Measurements from ENCODE around the gene ETV6. TPM values are rescaled to one million over a fixed set of nuclear protein-coding genes. Genes with fewer than 3 reads are reported as not detected.

Gene ETV6
- total RNA-seq, 1 experiment from 2014 or later = 17.2 TPM

- Histone ChIP-seq H3K27ac (ENCODE audit: low read length) (no peak overlapping the region), H3K36me3 (ENCODE audit: control insufficient read depth, insufficient read depth, low read length) (no peaks in the 10 kb centered on the region), H3K27me3 (ENCODE audit: control insufficient read depth, insufficient read depth, low read length) (no peaks in the 10 kb centered on the region), H3K4me3 (ENCODE audit: low read depth in 2 of 2, low read length in 2 of 2) (no peak overlapping the region), H3K9me3 (ENCODE audit: control insufficient read depth, insufficient read depth, low read depth, low read length) (no peaks in the 10 kb centered on the region), H3K4me1 (ENCODE audit: control insufficient read depth, insufficient read depth, low read length) (no peaks in the 10 kb centered on the region)
- DNase-seq (ENCODE audit: low read depth, low spot score) (no peak), ATAC-seq (no peak)
- in situ Hi-C loops (cut with HindIII; ENCODE audit: low pct_unique_long_range_greater_than_20kb, low sequenced_read_pairs) = no loop called here
- TF ChIP-seq SIN3A (IDR thresholded peaks at IDR 0.05; ENCODE audit: borderline replicate concordance, insufficient read depth, low read depth, low read length) (no peak), TCF7L2 (IDR thresholded peaks at IDR 0.05; ENCODE audit: low read depth, low read length) (no peak), POLR2AphosphoS5 (IDR thresholded peaks at IDR 0.05; ENCODE audit: low read depth, low read length) (no peak), CTCF (IDR thresholded peaks at IDR 0.05) (no peak)
- intact Hi-C loops (cut with micrococcal nuclease; ENCODE audit: unreplicated experiment) = no loop called here
- no TSS peak for BruUV-seq (replicated peaks)
- CTCF ChIA-PET = no interaction called here
- POLR2A ChIA-PET = interaction anchor here (0.7 kb wide), 1 partner anchor 522 kb away, joined by 3 read pairs; no protein-coding TSS in a partner anchor
These were observed 25.5 kb downstream of the ETV6 start for GRCh38 chr12:11674894-11675390.

DNA sequence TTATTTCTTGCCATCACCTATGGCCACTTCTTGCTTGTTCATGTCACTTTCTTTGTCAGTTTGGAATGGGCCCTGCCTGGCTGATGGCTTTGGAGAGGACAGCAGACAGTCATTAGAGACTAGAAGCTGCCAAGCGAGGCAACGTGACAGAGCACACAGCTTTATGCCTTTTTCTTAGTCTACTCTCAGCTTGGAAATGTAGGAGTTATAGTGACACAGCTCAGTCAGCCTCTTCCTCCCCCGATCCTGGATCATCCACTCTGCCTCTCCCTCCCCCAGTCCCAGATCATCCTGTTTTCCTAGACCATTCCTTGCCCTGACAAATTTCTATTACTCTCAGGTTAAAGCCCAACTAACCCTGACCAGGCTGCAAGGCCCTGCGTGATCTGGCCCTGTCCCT, 26.6 kb downstream of the ETV6 start:
- DNase-seq (ENCODE audit: low read depth, low spot score) (no peak), ATAC-seq (no peak)
- BruUV-seq (replicated peaks) = no TSS peak
- no peaks in the 10 kb centered on the region for H3K9me3 ChIP-seq (ENCODE audit: control insufficient read depth, insufficient read depth, low read depth, low read length)
- H3K36me3 ChIP-seq (ENCODE audit: control insufficient read depth, insufficient read depth, low read length) = no peaks in the 10 kb centered on the region
- no peaks in the 10 kb centered on the region for H3K27me3 ChIP-seq (ENCODE audit: control insufficient read depth, insufficient read depth, low read length)
- no peaks in the 10 kb centered on the region for H3K4me1 ChIP-seq (ENCODE audit: control insufficient read depth, insufficient read depth, low read length)
- ChIA-PET CTCF (no interaction called here), POLR2A (no interaction called here)
- in situ Hi-C loops (cut with HindIII; ENCODE audit: low pct_unique_long_range_greater_than_20kb, low sequenced_read_pairs) = no loop called here
- TF ChIP-seq, protein P1, sequence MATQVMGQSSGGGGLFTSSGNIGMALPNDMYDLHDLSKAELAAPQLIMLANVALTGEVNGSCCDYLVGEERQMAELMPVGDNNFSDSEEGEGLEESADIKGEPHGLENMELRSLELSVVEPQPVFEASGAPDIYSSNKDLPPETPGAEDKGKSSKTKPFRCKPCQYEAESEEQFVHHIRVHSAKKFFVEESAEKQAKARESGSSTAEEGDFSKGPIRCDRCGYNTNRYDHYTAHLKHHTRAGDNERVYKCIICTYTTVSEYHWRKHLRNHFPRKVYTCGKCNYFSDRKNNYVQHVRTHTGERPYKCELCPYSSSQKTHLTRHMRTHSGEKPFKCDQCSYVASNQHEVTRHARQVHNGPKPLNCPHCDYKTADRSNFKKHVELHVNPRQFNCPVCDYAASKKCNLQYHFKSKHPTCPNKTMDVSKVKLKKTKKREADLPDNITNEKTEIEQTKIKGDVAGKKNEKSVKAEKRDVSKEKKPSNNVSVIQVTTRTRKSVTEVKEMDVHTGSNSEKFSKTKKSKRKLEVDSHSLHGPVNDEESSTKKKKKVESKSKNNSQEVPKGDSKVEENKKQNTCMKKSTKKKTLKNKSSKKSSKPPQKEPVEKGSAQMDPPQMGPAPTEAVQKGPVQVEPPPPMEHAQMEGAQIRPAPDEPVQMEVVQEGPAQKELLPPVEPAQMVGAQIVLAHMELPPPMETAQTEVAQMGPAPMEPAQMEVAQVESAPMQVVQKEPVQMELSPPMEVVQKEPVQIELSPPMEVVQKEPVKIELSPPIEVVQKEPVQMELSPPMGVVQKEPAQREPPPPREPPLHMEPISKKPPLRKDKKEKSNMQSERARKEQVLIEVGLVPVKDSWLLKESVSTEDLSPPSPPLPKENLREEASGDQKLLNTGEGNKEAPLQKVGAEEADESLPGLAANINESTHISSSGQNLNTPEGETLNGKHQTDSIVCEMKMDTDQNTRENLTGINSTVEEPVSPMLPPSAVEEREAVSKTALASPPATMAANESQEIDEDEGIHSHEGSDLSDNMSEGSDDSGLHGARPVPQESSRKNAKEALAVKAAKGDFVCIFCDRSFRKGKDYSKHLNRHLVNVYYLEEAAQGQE (IDR thresholded peaks at IDR 0.05; ENCODE audit: insufficient read depth in 1 of 2, low read depth in 2 of 2, low read length in 1 of 2) = no peak
- TF ChIP-seq CTCF (IDR thresholded peaks at IDR 0.05) (no peak), TCF7L2 (IDR thresholded peaks at IDR 0.05; ENCODE audit: low read depth, low read length) (no peak), SIN3A (IDR thresholded peaks at IDR 0.05; ENCODE audit: borderline replicate concordance, insufficient read depth, low read depth, low read length) (no peak), POLR2AphosphoS5 (IDR thresholded peaks at IDR 0.05; ENCODE audit: low read depth, low read length) (no peak)
- no peak overlapping the region for H3K4me3 ChIP-seq (ENCODE audit: low read depth in 2 of 2, low read length in 2 of 2)
- no peak overlapping the region for H3K27ac ChIP-seq (ENCODE audit: low read length)
- intact Hi-C loops (cut with micrococcal nuclease; ENCODE audit: unreplicated experiment) = no loop called here

All from Panc1 (cell line).